Ovary (tissue), 3 donors: ENCODE results near the gene AVPI1.
"Not testable (repeated sequence)": the region's sequence is repeated elsewhere in the genome, so short reads cannot be mapped to it uniquely, and the experiment has no call there.

Source experiments
- CTCF ChIP-seq, 3 donors: fragments of 450-650 bp in 2 of 3; fragments of 200-600 bp in 1 of 3; IDR thresholded peaks; one replicate each; pipeline versions ENCODE4 v1.5.1 to v1.8.0; 2016 to 2022; ENCODE audit warnings: antibody characterized with exemption in 3 of 3, mild to moderate bottlenecking in 1 of 3
- EP300 ChIP-seq: sonication (generic); formaldehyde crosslinking; IDR thresholded peaks from one replicate; pipeline ENCODE4 v1.6.1; 2017; ENCODE audit warnings: antibody characterized with exemption
- POLR2A ChIP-seq: fragments of 450-650 bp; IDR thresholded peaks from one replicate; pipeline ENCODE4 v1.6.1; 2017; ENCODE audit warnings: antibody characterized with exemption, mild to moderate bottlenecking, moderate library complexity
- donor health status: DM: no; HTN: no; CAD: no.

GRCh38 chr10:97684368-97684713 is 2.7 kb downstream of the AVPI1 start:
- TF ChIP-seq CTCF (IDR thresholded peaks at IDR 0.05); POLR2A; EP300: not testable (repeated sequence)
